HEK293T (cell line): Measurements from ENCODE around the gene PIGW.

Experiments used
- CTCF ChIA-PET: fragments of 350-600 bp; formaldehyde crosslinking; extraction: SDS; loops from one replicate; lab custom pipeline; 2021; ENCODE audit warnings: antibody characterized with exemption, inconsistent platforms; lab: Yijun Ruan, JAX
- POLR2A ChIA-PET: fragments of 350-600 bp; formaldehyde crosslinking; extraction: SDS; loops from one replicate; lab custom pipeline; 2020; ENCODE audit warnings: antibody characterized with exemption, inconsistent platforms; lab: Yijun Ruan, JAX
- DNase-seq: peaks from one replicate; pipeline ENCODE4 v3.0.0; 2012; ENCODE audit warnings: mixed read lengths; ENCODE audit errors: extremely low spot score
- ARNT ChIP-seq: fragments of 450-650 bp; IDR thresholded peaks from 2 replicates; pipeline ENCODE4 v1.6.1; 2017; ENCODE audit warnings: mild to moderate bottlenecking
- BHLHE40 ChIP-seq: fragments of 450-650 bp; IDR thresholded peaks from 2 replicates; pipeline ENCODE4 v1.6.1; 2016; ENCODE audit warnings: mild to moderate bottlenecking, moderate library complexity, borderline replicate concordance
- CTBP1 ChIP-seq: fragments of 450-650 bp; IDR thresholded peaks from 2 replicates; pipeline ENCODE4 v1.6.1; 2016; ENCODE audit warnings: borderline replicate concordance
- ELF4 ChIP-seq: fragments of 450-650 bp; IDR thresholded peaks from 2 replicates; pipeline ENCODE4 v1.6.1; 2017; ENCODE audit warnings: antibody characterized with exemption
- FOXA1 ChIP-seq: fragments of 450-650 bp; IDR thresholded peaks from 2 replicates; pipeline ENCODE4 v1.6.1; 2016; ENCODE audit warnings: mild to moderate bottlenecking
- FOXK2 ChIP-seq: fragments of 450-650 bp; IDR thresholded peaks from 2 replicates; pipeline ENCODE4 v1.6.1; 2016; ENCODE audit warnings: mild to moderate bottlenecking
- FOXM1 ChIP-seq: fragments of 450-650 bp; IDR thresholded peaks from 2 replicates; pipeline ENCODE4 v1.6.1; 2017; ENCODE audit warnings: mild to moderate bottlenecking, borderline replicate concordance
- HDGF ChIP-seq: fragments of 450-650 bp; IDR thresholded peaks from 2 replicates; pipeline ENCODE4 v1.6.1; 2017; ENCODE audit warnings: antibody characterized with exemption, borderline replicate concordance
- L3MBTL2 ChIP-seq: fragments of 450-650 bp; conservative IDR thresholded peaks from 2 replicates; pipeline ENCODE4 v1.6.1; 2016; ENCODE audit warnings: mild to moderate bottlenecking
- LEF1 ChIP-seq: fragments of 450-650 bp; IDR thresholded peaks from 2 replicates; pipeline ENCODE4 v1.6.1; 2017; ENCODE audit warnings: mild to moderate bottlenecking, borderline replicate concordance
- NFRKB ChIP-seq: fragments of 450-650 bp; IDR thresholded peaks from 2 replicates; pipeline ENCODE4 v1.6.1; 2016; ENCODE audit warnings: mild to moderate bottlenecking, moderate library complexity
- SP1 ChIP-seq: fragments of 450-650 bp; IDR thresholded peaks from 2 replicates; pipeline ENCODE4 v1.6.1; 2017
- SUZ12 ChIP-seq: fragments of 450-650 bp; IDR thresholded peaks from 2 replicates; pipeline ENCODE4 v1.6.1; 2016; ENCODE audit warnings: mild to moderate bottlenecking
- TARDBP ChIP-seq: fragments of 450-650 bp; IDR thresholded peaks from 2 replicates; pipeline ENCODE4 v1.6.1; 2016
- ZNF384 ChIP-seq: fragments of 450-650 bp; IDR thresholded peaks from 2 replicates; pipeline ENCODE4 v1.6.1; 2016
- TF ChIP-seq, protein P1 (sequence below): fragments of 450-650 bp; IDR thresholded peaks from 2 replicates; pipeline ENCODE4 v1.6.1; 2016

Gene PIGW

DNA sequence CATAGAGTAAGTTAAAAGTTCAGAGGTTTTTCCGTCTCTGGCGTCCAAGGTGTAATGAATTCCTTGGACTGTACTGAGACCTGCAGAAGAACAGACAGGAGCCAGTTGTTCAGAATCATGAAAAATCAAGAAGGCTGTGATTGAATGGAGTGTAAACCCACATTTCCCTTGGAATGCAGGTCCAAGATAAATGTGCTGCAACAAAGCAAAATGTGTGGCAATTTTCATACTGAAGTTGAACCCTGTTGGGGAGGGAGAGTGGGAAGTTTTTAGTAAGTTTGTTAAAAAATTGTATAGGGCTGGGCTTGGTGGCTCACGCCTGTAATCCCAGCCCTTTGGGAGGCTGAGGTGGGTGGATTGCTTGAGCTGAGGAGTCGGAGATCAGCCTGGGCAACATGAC, 31.3 kb downstream of the PIGW start:
- TF ChIP-seq CTBP1 (no peak), NFRKB (no peak), BHLHE40 (no peak), TARDBP (no peak), SUZ12 (no peak), HDGF (no peak), ZNF384 (no peak), ARNT (no peak), ELF4 (no peak)
- TF ChIP-seq, protein P1, sequence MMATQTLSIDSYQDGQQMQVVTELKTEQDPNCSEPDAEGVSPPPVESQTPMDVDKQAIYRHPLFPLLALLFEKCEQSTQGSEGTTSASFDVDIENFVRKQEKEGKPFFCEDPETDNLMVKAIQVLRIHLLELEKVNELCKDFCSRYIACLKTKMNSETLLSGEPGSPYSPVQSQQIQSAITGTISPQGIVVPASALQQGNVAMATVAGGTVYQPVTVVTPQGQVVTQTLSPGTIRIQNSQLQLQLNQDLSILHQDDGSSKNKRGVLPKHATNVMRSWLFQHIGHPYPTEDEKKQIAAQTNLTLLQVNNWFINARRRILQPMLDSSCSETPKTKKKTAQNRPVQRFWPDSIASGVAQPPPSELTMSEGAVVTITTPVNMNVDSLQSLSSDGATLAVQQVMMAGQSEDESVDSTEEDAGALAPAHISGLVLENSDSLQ: no peak
- CTCF ChIA-PET: interaction anchor here (0.6 kb wide), 1 partner anchor 24 kb away, joined by 3 read pairs; no protein-coding TSS in a partner anchor
- POLR2A ChIA-PET: interaction anchor here (1.8 kb wide), 1 partner anchor 35 kb away, joined by 7 read pairs; the partner anchor contains the start of gene MRM1
- no peak for DNase-seq

DNA sequence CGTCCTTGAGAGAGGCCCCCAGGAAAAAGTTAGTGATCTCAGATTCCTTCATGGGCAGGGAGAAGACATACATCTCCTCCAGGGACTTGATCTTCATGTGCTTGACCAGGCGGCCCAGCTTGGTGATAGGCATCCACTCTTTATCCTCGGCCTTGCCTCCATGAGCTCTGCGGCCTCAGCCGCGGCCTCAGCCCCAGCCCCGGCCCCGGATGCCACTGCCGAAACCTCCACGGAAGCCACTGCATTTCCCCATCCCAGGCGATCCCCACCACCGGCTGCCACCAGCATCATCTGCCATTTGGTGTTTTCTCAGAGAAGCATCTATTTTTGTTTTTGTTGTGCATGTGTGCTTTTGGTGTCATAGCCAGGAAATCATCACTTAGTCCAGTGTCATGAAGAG, 40.2 kb downstream of the PIGW start:
- CTCF ChIA-PET: no interaction called here
- TF ChIP-seq HDGF (no peak), FOXA1 (no peak), TARDBP (no peak), LEF1 (no peak), ZNF384 (no peak), SUZ12 (no peak), SP1 (no peak), FOXM1 (no peak), FOXK2 (no peak), NFRKB (no peak), ELF4 (no peak), CTBP1 (no peak), BHLHE40 (no peak)
- TF ChIP-seq, protein P1: no peak
- POLR2A ChIA-PET: no interaction called here
- DNase-seq: no peak

DNA sequence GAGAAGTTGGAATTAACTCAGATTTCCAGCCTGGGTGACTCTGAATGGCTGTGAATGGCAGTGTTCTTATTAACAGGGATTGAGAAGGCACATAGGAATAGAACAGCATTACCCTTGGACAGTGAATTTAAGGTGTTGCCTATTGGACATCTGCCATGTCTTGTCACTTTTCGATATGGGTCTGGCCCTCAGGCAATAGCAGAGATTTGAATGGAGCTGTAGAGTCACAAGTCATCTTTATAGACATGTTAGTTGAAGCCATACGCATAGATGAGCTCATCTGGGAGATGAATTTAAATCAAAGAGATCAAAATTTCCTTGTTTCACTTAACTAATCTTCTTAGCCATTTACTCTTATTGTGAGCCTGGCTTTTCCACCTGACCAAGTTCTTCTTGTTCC, 42.0 kb downstream of the PIGW start:
- DNase-seq: no peak
- ChIA-PET POLR2A (no interaction called here), CTCF (no interaction called here)
- TF ChIP-seq SP1 (no peak), HDGF (no peak), SUZ12 (no peak), BHLHE40 (no peak), L3MBTL2 (no peak), ARNT (no peak), LEF1 (no peak), FOXA1 (no peak), CTBP1 (no peak), TARDBP (no peak), ELF4 (no peak), ZNF384 (no peak), FOXK2 (no peak), FOXM1 (no peak), NFRKB (no peak)
- TF ChIP-seq, protein P1: no peak

DNA sequence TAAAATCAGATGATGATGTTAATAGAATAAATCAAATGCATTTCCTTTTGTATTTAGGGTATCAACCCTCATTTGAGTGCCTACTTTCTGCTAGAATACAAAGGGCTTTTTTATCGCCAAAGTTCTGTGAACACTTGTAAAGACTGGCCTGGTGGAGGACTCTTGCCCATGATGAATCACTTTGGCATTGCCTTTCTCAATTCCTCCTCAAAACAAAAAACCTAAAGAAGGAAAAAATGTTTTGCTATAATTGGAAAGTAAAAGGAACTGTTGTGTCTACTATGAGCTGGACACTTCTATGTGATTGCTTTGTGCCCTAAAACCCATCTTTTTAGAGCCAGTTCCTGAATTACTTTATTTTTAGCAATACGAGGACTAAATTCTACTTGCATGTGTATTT, 43.9 kb downstream of the PIGW start:
- no peak for DNase-seq
- CTCF ChIA-PET: no interaction called here
- TF ChIP-seq, protein P1: no peak
- TF ChIP-seq LEF1 (no peak), ARNT (no peak), SP1 (no peak), TARDBP (no peak), ELF4 (no peak), L3MBTL2 (no peak), BHLHE40 (no peak), CTBP1 (no peak), FOXK2 (no peak)
- POLR2A ChIA-PET: interaction anchor here (0.7 kb wide), 1 partner anchor 24 kb away, joined by 3 read pairs; no protein-coding TSS in a partner anchor

DNA sequence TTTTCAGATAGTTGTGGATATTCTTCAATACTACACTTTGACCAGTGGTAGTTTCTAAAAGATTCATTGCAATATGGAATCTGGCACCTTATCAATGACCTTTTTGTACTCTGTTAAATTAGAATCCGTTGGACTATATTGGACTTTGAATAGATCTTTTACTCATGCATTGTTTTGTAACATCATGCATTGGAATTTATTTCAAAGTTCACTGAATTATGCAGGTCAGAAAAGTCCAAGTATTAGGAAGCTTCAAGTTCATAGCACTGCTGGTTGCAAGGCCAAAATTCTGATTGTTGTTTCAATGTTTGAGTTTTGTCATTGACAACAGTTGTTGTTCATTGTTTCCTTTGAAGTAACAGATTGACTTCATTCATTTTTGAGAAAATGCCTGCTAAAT, 49.0 kb downstream of the PIGW start:
- ChIA-PET POLR2A (no interaction called here), CTCF (no interaction called here)
- DNase-seq: no peak
- TF ChIP-seq ZNF384 (no peak), SUZ12 (no peak), FOXA1 (no peak), NFRKB (no peak), FOXM1 (no peak), L3MBTL2 (no peak), SP1 (no peak), ELF4 (no peak), HDGF (no peak), FOXK2 (no peak), BHLHE40 (no peak), LEF1 (no peak), TARDBP (no peak), CTBP1 (no peak), ARNT (no peak)
- TF ChIP-seq, protein P1: no peak
